Kidney epithelial cell (primary cell): ENCODE data around the gene MMP24. TPM values are rescaled to one million over a fixed set of nuclear protein-coding genes. Genes with fewer than 3 reads are reported as not detected.

Source experiments
- DNase-seq: peaks from one replicate; pipeline ENCODE4 v3.0.0-alpha.2; 2010; ENCODE audit warnings: low read depth
- H3K27me3 ChIP-seq: 2 replicates; pipeline ENCODE4 v1.6.0; 2011; ENCODE audit warnings: low read length; ENCODE audit not compliant: control insufficient read depth, insufficient read depth
- H3K36me3 ChIP-seq: 2 replicates; pipeline ENCODE4 v1.5.1; 2011; ENCODE audit warnings: low read length; ENCODE audit not compliant: control insufficient read depth, insufficient read depth
- H3K4me3 ChIP-seq: 2 replicates; pipeline ENCODE4 v1.5.1; 2011; ENCODE audit warnings: low read depth, mild to moderate bottlenecking, control low read depth, low read length
- CTCF ChIP-seq: IDR thresholded peaks from 2 replicates; pipeline ENCODE4 v1.5.1; 2011; ENCODE audit warnings: mild to moderate bottlenecking, moderate library complexity, low read length, control low read depth, inconsistent platforms; ENCODE audit not compliant: insufficient read depth, poor library complexity, severe bottlenecking
- total RNA-seq: library from RNA; depleted of rRNA; stranded (reverse); fragments of >200 nt; gene quantifications from 2 replicates; pipeline ENCODE4 v1.2.3, GENCODE V29; 2015

The MMP24 gene
- total RNA-seq, 1 donor from 2014 or later, result 6.9 TPM

- DNase-seq, result peak; percentile 81
- Histone ChIP-seq H3K4me3 (no peak overlapping the region), H3K36me3 (no peaks in the 10 kb centered on the region), H3K27me3 (no peaks in the 10 kb centered on the region)
- no peak for TF ChIP-seq CTCF
Observed at GRCh38 chr20:35215066-35215956, 11.2 kb upstream of the MMP24 start.

- TF ChIP-seq CTCF, result no peak
- H3K36me3 ChIP-seq, result no peaks in the 10 kb centered on the region
- DNase-seq, result no peak
- H3K27me3 ChIP-seq, result no peaks in the 10 kb centered on the region
- H3K4me3 ChIP-seq, result no peak overlapping the region
Observed at GRCh38 chr20:35216541-35216940, 9.9 kb upstream of the MMP24 start.

GRCh38 chr20:35223941-35224340 lies 2.5 kb upstream of the MMP24 start:
- TF ChIP-seq CTCF, result no peak
- no peak for DNase-seq
- Histone ChIP-seq H3K4me3 (no peak overlapping the region), H3K36me3 (no peaks in the 10 kb centered on the region), H3K27me3 (peaks cover 4% of the 10 kb centered on the region)

GRCh38 chr20:35224536-35224935 lies 2.0 kb upstream of the MMP24 start:
- TF ChIP-seq CTCF, result no peak
- Histone ChIP-seq H3K27me3 (peaks cover 4% of the 10 kb centered on the region), H3K4me3 (no peak overlapping the region), H3K36me3 (no peaks in the 10 kb centered on the region)
- no peak for DNase-seq

- DNase-seq, result no peak
- no peak overlapping the region for H3K4me3 ChIP-seq
- H3K27me3 ChIP-seq, result peaks cover 4% of the 10 kb centered on the region
- no peak for TF ChIP-seq CTCF
- no peaks in the 10 kb centered on the region for H3K36me3 ChIP-seq
Observed at GRCh38 chr20:35225319-35226125, 968 bp upstream of the MMP24 start.
